Hepatocyte (in vitro differentiated cells): ENCODE measurements around the gene ANKRD44. TPM values are rescaled to one million over a fixed set of nuclear protein-coding genes. Genes with fewer than 3 reads are reported as not detected.

ENCODE experiments used
- DNase-seq: peaks from one replicate; pipeline ENCODE4 v3.0.0-alpha.2; 2016; ENCODE audit warnings: low spot score
- H2AFZ ChIP-seq: fragments of 200-600 bp; sonication (generic); 2 replicates; pipeline ENCODE4 v1.6.0; 2016; ENCODE audit warnings: antibody characterized with exemption, mild to moderate bottlenecking
- H3K27ac ChIP-seq: fragments of 200-600 bp; sonication (generic); 2 replicates; pipeline ENCODE4 v1.5.1; 2016; ENCODE audit warnings: mild to moderate bottlenecking
- H3K27me3 ChIP-seq: fragments of 200-600 bp; sonication (generic); 2 replicates; pipeline ENCODE4 v1.6.1; 2016
- H3K36me3 ChIP-seq: fragments of 200-600 bp; sonication (generic); replicated peaks from 2 replicates; pipeline ENCODE4 v1.5.1; 2016; ENCODE audit warnings: low read depth; ENCODE audit not compliant: insufficient read depth
- H3K4me1 ChIP-seq: fragments of 200-600 bp; sonication (generic); 2 replicates; pipeline ENCODE4 v1.5.1; 2016; ENCODE audit warnings: mild to moderate bottlenecking, moderate library complexity; ENCODE audit not compliant: insufficient read depth
- H3K4me2 ChIP-seq: fragments of 200-600 bp; sonication (generic); 2 replicates; pipeline ENCODE4 v1.6.0; 2016
- H3K4me3 ChIP-seq: fragments of 200-600 bp; sonication (generic); 2 replicates; pipeline ENCODE4 v1.5.1; 2016; ENCODE audit warnings: mild to moderate bottlenecking
- H3K79me2 ChIP-seq: fragments of 200-600 bp; sonication (generic); 2 replicates; pipeline ENCODE4 v1.6.0; 2017; ENCODE audit warnings: mild to moderate bottlenecking
- H3K9me2 ChIP-seq: fragments of 200-600 bp; sonication (generic); replicated peaks from 2 replicates; pipeline ENCODE4 v1.6.0; 2017; ENCODE audit warnings: mild to moderate bottlenecking; ENCODE audit not compliant: insufficient read depth
- H3K9me3 ChIP-seq: fragments of 200-600 bp; sonication (generic); 2 replicates; pipeline ENCODE4 v1.5.1; 2016; ENCODE audit warnings: low read depth, mild to moderate bottlenecking
- H4K20me1 ChIP-seq: fragments of 200-600 bp; sonication (generic); 2 replicates; pipeline ENCODE4 v1.6.0; 2016; ENCODE audit warnings: mild to moderate bottlenecking; ENCODE audit not compliant: insufficient read depth, poor library complexity, severe bottlenecking
- EZH2 ChIP-seq: fragments of 200-600 bp; sonication (generic); IDR thresholded peaks from 2 replicates; pipeline ENCODE4 v1.6.1; 2016; ENCODE audit warnings: antibody characterized with exemption, mild to moderate bottlenecking, borderline replicate concordance
- EZH2phosphoT487 ChIP-seq: fragments of 200-600 bp; sonication (generic); IDR thresholded peaks from one replicate; pipeline ENCODE4 v1.6.1; 2018; ENCODE audit warnings: antibody characterized with exemption, mild to moderate bottlenecking, low read depth, moderate library complexity; ENCODE audit not compliant: unreplicated experiment, severe bottlenecking
- WGBS: methylation state at CpG from one replicate; pipeline ENCODE4 v1.1.6; 2016; ENCODE audit warnings: low lambda C conversion rate; ENCODE audit errors: missing lambda C conversion rate; 5-methylcytosine and 5-hydroxymethylcytosine counted together
- polyA plus RNA-seq: library from polyadenylated mRNA; unstranded; fragments of >200 nt; fragmentation: Nextera tagmentation; extraction: Ambion mirVana; gene quantifications from 2 replicates; pipeline ENCODE4 v1.2.1, GENCODE V29; 2016
- total RNA-seq: library from RNA; depleted of rRNA; stranded (reverse); fragments of >200 nt; gene quantifications from 2 replicates; pipeline ENCODE4 v1.2.3, GENCODE V29; 2014
- TF ChIP-seq, protein P1 (sequence below): fragments of 200-600 bp; sonication (generic); IDR thresholded peaks from 2 replicates; pipeline ENCODE4 v1.5.1; 2016; ENCODE audit warnings: antibody characterized with exemption, mild to moderate bottlenecking; ENCODE audit not compliant: poor library complexity

The ANKRD44 gene
- total and polyA plus RNA-seq, 2 experiments from 2014 or later, result 5.9 to 9.1 TPM

GRCh38 chr2:197236816-197237215 lies 73.8 kb downstream of the ANKRD44 start:
- no peaks in the 10 kb centered on the region for H3K79me2 ChIP-seq
- 88% methylated on average over 7 of the region's 7 CpGs for WGBS
- no peaks in the 10 kb centered on the region for H3K9me2 ChIP-seq
- DNase-seq, result no peak
- no peaks in the 10 kb centered on the region for H4K20me1 ChIP-seq
- no peaks in the 10 kb centered on the region for H3K27me3 ChIP-seq
- no peaks in the 10 kb centered on the region for H3K36me3 ChIP-seq
- no peak overlapping the region for H3K27ac ChIP-seq
- H2AFZ ChIP-seq, result no peak overlapping the region
- H3K4me3 ChIP-seq, result no peak overlapping the region
- no peak overlapping the region for H3K4me2 ChIP-seq
- H3K9me3 ChIP-seq, result no peaks in the 10 kb centered on the region
- TF ChIP-seq EZH2phosphoT487, result no peak
- no peak for TF ChIP-seq EZH2
- TF ChIP-seq, protein P1, sequence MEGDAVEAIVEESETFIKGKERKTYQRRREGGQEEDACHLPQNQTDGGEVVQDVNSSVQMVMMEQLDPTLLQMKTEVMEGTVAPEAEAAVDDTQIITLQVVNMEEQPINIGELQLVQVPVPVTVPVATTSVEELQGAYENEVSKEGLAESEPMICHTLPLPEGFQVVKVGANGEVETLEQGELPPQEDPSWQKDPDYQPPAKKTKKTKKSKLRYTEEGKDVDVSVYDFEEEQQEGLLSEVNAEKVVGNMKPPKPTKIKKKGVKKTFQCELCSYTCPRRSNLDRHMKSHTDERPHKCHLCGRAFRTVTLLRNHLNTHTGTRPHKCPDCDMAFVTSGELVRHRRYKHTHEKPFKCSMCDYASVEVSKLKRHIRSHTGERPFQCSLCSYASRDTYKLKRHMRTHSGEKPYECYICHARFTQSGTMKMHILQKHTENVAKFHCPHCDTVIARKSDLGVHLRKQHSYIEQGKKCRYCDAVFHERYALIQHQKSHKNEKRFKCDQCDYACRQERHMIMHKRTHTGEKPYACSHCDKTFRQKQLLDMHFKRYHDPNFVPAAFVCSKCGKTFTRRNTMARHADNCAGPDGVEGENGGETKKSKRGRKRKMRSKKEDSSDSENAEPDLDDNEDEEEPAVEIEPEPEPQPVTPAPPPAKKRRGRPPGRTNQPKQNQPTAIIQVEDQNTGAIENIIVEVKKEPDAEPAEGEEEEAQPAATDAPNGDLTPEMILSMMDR, result no peak
- no peaks in the 10 kb centered on the region for H3K4me1 ChIP-seq

DNA sequence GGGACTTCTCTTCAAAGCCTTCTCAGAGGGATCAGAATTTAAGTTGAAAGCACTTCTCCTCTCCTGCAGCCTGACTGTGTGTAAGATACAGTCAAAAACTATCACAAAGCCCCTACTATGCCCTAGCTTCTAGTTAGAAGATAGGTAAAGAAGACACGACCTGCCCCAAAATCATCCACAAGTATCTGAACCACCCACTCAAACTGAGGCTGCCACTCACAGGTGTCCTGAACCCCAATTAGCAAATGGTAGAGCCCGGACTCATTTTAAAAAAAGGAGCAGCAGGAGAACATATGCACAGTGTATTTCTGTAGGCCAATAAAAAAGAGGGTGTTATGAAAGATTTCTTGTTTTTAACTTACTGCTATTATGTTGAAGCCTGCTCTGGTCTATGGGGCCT lies 74.4 kb downstream of the ANKRD44 start:
- no peak overlapping the region for H2AFZ ChIP-seq
- TF ChIP-seq EZH2phosphoT487, result no peak
- TF ChIP-seq EZH2, result no peak
- TF ChIP-seq, protein P1, result no peak
- H3K27ac ChIP-seq, result no peak overlapping the region
- no peaks in the 10 kb centered on the region for H3K27me3 ChIP-seq
- H3K4me3 ChIP-seq, result no peak overlapping the region
- no peaks in the 10 kb centered on the region for H3K9me3 ChIP-seq
- no peaks in the 10 kb centered on the region for H3K9me2 ChIP-seq
- no peaks in the 10 kb centered on the region for H4K20me1 ChIP-seq
- 95% methylated on average over 2 of the region's 2 CpGs for WGBS
- no peaks in the 10 kb centered on the region for H3K36me3 ChIP-seq
- H3K4me2 ChIP-seq, result no peak overlapping the region
- no peak for DNase-seq
- H3K4me1 ChIP-seq, result no peaks in the 10 kb centered on the region
- H3K79me2 ChIP-seq, result no peaks in the 10 kb centered on the region

- Histone ChIP-seq H3K4me1 (no peaks in the 10 kb centered on the region), H3K27me3 (no peaks in the 10 kb centered on the region), H2AFZ (no peak overlapping the region), H3K27ac (no peak overlapping the region), H3K9me2 (no peaks in the 10 kb centered on the region), H4K20me1 (no peaks in the 10 kb centered on the region), H3K9me3 (no peaks in the 10 kb centered on the region), H3K36me3 (no peaks in the 10 kb centered on the region), H3K79me2 (no peaks in the 10 kb centered on the region), H3K4me3 (no peak overlapping the region), H3K4me2 (no peak overlapping the region)
- TF ChIP-seq EZH2 (no peak), EZH2phosphoT487 (no peak)
- TF ChIP-seq, protein P1, result no peak
- WGBS, result 88% methylated on average over 3 of the region's 3 CpGs
- no peak for DNase-seq
These were observed 74.9 kb downstream of the ANKRD44 start for GRCh38 chr2:197235711-197236110.
